Measurements from ENCODE around the gene DEPP1.

The DEPP1 gene

DNA sequence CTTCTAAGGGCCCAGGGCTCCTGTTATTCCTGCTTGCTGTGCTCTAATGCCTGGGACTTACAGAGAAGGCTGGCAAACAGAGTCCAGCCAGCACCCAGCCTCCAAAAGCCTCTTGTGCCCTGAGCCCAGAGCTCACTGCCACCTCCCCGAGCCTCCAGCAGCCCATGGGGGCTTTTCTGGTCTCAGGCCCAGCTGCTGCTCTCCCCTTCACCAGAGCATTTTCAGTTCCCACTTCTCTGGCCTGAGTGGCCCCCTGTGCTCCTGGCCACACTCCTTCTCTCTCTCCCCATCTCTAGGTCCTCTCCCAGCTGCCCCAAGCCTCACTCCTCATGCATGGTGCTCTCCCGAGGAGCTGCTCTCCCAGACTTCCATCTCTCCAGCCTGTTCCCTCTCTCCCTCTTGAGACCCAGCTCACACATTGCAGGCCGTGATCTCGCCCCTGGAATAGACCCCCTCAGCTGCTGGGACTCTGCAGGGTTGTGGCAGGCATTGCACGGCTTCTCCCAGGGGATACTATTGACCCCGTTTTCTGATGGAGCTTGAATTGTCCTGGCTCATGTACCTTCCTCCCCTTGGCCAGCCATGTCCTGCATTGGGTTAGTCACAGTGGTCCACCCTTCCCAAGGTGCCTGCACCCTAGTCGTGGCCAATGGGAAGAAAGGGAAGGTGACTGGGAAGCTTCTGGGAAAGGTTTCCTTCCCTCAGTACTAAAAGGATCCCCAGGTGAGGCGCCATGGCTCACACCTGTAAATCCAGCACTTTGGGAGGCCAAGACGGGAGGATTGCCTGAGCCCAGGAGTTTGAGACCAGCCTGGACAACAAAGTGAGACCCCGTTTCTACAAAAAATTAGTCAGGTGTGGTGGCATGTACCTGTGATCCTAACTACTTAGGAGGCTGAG lies 28.0 kb downstream of the DEPP1 start:
- DNase-seq, result no peak

GRCh38 chr10:44949915-44950314 lies 28.7 kb downstream of the DEPP1 start:
- DNase-seq, result no peak

DNA sequence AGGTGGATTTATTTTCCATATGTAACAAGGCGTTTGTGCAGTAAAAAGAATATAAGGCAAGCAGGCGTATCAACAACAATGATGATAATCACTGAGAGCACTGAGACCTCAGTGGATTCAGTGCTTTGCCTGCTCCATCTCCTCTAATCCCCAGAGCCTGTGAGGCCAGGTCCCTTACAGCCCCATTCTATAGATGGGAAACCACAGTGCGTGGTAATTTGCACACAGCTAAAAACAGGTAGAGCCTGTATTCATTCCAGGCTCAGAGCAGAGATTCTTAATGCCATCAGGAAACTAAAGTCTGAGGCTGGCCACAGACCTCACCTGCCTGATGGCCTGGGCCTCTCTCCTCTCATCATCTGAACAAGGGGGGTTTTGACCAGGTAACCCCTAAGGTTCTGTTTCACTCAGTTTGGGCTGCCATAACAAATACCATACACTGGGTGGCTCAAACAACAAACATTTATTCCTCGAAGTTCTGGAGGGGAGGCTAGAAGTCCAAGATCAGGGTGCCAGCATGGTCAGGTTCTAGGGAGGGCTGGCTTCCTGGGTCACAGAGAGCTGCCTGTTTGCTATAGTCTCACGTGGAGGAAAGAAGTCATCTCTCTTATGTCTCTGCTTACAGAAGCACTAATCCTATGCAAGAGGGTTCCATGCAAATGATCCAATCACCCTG lies 29.3 kb downstream of the DEPP1 start:
- DNase-seq, result no peak

- no peak for DNase-seq
Observed at GRCh38 chr10:44948642-44949041, 30.0 kb downstream of the DEPP1 start.

DNA sequence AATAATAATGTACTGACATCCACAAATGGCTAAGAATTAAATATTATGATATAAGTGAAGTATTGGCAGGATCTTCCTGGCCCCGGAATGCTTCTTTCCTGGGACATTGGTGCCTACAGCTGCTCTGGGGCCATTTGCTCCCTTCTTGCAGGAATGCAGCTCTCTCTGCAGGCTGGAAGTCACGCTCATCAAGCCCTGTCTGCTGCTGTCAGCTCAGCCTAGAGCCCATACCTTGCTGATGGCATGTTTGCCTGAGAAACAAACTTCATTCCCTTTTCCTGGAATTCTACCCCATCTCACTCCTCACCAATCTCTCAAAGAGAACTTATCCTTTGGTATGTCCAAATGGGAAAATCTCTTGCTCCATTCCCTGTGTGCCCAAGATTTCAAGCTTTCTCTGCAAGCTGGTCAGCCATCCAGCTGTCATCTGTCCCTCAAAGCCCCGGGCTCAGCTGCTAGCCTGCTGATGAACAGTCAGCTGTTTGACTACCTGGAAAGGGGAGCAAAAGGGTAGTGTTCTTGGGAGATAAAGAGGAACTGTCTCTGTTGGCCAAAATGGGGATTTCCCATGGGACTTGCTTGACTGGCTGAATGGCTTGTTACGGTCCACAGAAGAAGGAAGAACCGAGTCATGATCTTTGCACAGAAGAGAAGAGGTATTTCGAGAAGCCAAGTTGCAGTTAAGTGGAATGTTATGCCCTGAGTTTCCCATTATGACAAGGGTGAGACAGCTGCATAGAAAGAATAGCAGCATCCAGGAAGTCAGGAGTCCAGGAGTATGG lies 31.0 kb downstream of the DEPP1 start:
- no peak for DNase-seq

- no peak for DNase-seq
Observed at GRCh38 chr10:44946205-44946604, 32.4 kb downstream of the DEPP1 start.

DNA sequence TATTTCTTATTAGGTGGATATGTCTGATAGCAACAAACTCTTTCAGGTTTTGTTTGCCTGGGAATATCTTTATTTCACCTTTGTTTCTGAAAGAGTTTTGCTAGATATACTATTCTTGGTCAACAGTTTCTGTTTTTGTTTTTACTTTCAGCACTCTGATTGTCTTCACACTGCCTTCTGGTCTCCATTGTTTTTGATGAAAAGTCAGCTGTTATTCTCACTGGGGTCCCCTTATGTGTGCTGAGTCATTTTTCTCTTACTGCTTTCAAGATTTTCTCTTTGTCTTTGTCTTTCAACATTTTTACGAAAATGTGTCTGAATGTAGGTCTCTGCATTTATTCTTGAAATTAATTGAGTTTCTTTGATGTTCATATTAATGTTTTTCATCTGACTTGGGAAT lies 34.3 kb downstream of the DEPP1 start:
- no peak for DNase-seq

- no peak for DNase-seq
Observed at GRCh38 chr10:44939691-44940401, 38.8 kb downstream of the DEPP1 start.

DNA sequence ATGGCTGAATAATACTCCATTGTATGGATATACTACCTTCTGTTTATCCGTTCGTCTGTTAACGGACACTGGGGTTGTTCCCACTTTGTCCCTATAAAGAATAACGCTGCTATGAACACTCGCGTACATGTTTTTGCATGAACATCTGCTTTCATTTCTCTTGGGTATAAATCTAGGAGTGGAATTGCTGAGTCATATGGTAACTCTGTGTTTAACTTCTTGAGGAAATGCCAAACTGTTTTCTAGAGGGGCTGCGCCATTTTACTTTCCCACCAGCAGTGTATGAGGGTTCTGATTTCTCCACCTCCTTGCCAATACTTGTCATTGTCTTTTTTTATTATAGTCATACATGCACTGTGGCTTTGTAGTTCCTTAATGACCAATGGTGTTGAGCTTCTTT lies 39.7 kb downstream of the DEPP1 start:
- no peak for DNase-seq

DNA sequence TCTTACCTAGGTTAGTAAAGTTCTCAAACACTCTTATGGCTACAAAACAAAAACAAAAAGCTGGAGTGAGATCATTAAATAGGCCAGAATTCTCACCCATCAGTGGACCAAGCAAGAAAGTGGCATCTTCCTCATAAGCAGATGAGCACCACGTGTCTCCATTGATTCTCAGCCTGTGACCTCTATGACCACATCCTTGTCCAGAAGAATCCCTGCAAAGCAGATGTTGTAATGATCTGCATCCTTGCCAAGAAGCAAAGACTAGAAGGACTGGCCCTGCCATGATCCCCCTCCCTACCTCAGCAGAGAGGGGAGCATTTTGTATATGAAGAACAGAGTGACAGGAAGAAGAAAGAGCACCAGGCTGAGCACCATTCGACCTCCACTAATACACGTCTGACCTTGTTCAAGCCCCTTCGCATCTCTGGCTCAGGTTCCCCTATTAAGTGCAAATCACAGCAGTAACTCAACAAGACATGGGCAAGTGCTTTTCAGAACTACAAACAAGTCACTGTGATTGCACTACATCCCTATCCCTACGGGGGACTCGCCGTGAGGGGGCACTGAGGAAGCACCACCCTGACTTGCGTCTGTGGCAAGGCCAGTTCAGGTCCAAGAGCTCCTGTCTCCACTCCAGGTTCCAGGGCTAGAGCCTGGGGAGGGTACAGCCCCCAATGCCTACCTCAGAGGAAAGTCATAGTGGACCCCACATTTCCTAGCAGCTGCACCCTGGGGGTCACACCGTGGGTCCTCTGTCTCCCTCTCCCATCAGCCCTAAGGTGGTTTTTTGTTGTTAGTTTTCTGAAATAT lies 41.2 kb downstream of the DEPP1 start:
- DNase-seq, result no peak

GRCh38 chr10:44936314-44936975 lies 42.2 kb downstream of the DEPP1 start:
- no peak for DNase-seq

DNA sequence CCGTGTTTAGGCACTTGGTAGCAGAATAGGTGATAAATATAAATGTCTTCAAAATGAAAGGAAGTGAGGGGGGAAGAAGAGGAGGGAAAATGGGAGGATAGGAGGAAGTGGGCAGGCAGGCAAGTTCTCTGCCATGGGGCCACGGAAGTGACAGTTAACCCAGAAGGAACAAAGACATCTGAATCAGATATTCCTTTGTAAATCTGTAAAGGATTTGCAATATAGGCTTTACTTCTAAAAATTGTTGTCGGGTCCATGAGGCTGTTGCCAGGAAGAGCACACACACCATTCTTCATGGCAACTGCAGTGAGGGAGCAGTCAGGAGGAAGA lies 42.7 kb downstream of the DEPP1 start:
- DNase-seq, result no peak

DNA sequence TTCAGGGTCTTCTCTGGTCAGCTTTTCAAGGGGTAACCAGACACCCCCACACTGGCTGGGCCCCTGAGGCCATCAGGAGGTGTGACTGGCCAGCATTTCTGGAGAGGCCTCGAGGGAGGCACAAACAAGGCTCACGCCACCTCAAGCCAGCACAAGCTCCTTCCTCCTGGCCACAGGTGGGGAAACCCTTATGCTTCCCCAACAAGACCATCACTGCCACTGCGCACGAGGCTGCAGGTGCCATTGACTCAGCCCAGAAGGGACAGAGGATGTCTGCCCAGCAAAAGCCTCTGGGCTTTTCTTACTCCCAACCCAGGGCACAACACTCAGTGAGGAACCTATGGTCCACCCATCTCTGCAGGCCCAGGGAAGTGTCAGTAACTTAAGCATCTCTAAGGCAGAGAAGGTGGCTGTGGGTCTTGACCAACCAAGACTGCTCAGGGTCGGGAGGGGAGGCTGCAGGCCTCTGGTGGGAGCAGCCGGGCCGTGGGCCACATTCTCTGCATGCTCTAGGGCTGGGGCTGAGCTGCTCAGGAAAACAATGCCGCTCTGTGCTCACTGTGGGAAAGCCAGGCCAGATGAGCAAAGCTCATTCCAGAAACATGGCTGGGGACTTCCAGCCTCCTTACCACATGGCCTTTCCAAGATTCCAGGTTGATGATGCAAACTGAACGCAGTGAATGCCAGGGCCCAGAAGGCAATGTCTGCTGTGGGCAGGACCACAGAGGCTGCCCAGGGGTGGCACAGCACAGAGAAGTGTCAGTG lies 43.2 kb downstream of the DEPP1 start:
- DNase-seq, result no peak

GRCh38 chr10:44934416-44935200 lies 44.0 kb downstream of the DEPP1 start:
- no peak for DNase-seq

- DNase-seq, result no peak
Observed at GRCh38 chr10:44933451-44934321, 44.9 kb downstream of the DEPP1 start.

DNA sequence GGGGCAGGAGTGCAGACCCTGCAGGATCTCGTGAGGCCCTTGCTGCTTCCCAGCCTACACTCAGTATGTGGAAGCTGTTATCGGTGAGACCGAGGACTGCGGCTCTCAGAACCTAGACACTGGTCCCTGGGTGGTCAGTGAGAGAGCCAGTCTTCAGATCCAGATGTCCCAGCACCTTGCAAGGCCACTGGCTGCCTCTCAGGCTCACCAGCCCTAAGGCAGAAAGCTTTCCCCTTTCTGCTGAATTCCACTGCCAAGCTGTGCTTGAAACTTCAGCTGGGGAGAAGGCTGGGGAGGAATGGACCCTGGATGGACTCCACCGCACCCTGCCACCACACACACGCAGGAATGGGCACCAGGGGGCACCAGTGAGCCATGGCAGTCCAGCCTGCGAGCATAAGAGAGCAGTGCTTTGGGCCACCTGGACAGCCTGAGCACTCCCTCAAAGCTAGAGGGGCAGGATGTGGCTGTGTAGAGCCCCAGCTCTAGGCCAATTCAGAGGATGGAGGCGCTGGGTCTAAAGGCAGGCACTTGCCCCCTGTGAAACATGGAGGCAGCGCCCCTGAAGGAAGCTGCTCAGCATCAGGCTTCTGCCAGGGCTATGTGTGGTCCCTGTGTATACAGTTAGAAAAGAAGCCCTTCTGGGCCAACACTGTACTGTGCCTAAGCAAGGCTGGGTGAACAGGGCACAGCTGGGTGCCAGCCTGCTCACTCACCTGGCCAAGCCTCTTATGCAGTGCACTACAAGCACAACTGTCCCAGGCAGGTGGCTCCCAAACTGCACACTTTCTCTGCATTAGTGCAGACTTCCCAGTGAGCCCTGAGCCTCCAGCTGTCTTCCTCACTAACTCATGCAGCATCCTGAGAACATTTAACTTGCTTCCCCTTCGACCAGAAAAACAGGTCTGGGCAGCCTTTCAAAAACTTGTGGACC lies 45.8 kb downstream of the DEPP1 start:
- DNase-seq, result peak; percentile 82

DNA sequence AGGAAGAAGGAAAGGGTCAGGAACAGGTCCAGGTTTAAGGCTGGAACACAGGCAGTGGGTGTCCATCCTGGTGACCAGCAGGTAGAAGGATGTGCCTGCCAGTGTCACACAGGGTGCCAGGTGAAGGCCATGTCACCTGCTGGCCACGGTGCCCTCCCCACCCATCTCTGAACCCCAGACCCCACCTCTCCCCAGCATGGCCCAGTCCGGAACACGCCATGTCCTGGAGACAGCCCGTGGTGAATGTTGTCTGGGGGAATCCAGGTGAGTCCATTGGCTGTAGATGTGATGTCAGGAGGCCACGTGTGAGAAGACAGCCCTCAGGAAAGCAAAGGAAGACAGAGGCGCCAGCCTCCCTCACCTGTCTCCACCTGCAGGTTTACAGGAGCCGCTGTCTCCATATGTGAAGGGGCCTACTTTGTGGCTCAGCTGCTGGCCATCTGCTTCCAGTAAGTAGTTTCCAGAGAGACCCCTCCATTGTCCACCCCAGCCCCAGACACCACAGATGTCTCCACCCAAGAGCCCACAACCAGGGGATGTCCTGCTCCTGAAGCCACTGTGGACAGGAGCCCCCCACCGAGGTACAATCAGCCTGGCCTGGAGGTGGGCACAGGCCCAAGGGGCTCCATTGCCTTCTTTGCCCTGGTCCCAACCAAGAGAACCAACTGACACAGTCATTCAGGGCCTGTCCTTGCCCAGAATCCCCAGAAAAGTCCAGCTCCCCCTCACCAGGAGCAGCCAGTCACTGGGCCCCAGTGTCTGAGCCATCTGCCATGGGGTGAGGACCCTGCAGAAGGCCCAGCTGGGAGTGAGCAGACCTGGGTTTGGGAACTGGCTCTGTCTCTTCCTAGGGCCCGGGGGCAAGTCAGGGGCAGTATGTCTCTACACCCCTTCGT lies 46.7 kb downstream of the DEPP1 start:
- no peak for DNase-seq
